HEK293 (cell line): ENCODE data around the gene MAPRE2.
A peak's percentile ranks its signal among the peaks of the same experiment; 100 is the strongest.

ENCODE experiments used
- CTCF ChIA-PET: fragments of 350-600 bp; formaldehyde crosslinking; extraction: SDS; loops from one replicate; lab custom pipeline; 2021; ENCODE audit warnings: antibody characterized with exemption; lab: Yijun Ruan, JAX
- POLR2A ChIA-PET: fragments of 300-600 bp; formaldehyde crosslinking; extraction: SDS; loops from one replicate; lab custom pipeline; 2020; ENCODE audit warnings: antibody characterized with exemption, inconsistent platforms; lab: Yijun Ruan, JAX
- H3K27ac ChIP-seq: fragments of 200-500 bp; sonication (Bioruptor generic); 2 replicates; pipeline ENCODE4 v1.5.1; 2014; ENCODE audit warnings: low read depth, low read length, control low read depth, inconsistent platforms; ENCODE audit errors: extremely low read depth
- H3K36me3 ChIP-seq, 2 experiments: fragments of 200-500 bp in 1 of 2; sonication (Bioruptor generic) in 1 of 2; 1 replicate in 1 of 2; 2 replicates in 1 of 2; pipeline ENCODE4 v1.5.1; 2014 to 2017; ENCODE audit warnings: inconsistent platforms in 2 of 2, low read length in 2 of 2; ENCODE audit not compliant: control insufficient read depth in 2 of 2, insufficient read depth in 1 of 2
- H3K4me1 ChIP-seq: fragments of 200-500 bp; sonication (Bioruptor generic); 2 replicates; pipeline ENCODE4 v1.5.1; 2014; ENCODE audit warnings: mild to moderate bottlenecking, low read length, inconsistent platforms; ENCODE audit not compliant: control insufficient read depth, insufficient read depth
- H3K4me3 ChIP-seq: 2 replicates; pipeline ENCODE4 v1.5.1; 2011; ENCODE audit warnings: low read depth, mild to moderate bottlenecking, control low read depth, low read length, moderate library complexity
- H3K9me3 ChIP-seq: fragments of 200-500 bp; sonication (Bioruptor generic); 2 replicates; pipeline ENCODE4 v1.5.1; 2014; ENCODE audit warnings: low read depth, low read length, inconsistent platforms; ENCODE audit not compliant: control insufficient read depth, insufficient read depth
- ATF2 ChIP-seq: fragments of 450-650 bp; formaldehyde crosslinking; IDR thresholded peaks from 2 replicates; pipeline ENCODE4 v1.5.1; 2016; ENCODE audit warnings: missing biosample characterization, missing genetic modification characterization, low read depth
- GLI4 ChIP-seq: fragments of 450-650 bp; formaldehyde crosslinking; IDR thresholded peaks from 2 replicates; pipeline ENCODE4 v1.5.1; 2016; ENCODE audit warnings: missing biosample characterization, missing genetic modification characterization
- MYNN ChIP-seq: fragments of 450-650 bp; formaldehyde crosslinking; IDR thresholded peaks from 2 replicates; pipeline ENCODE4 v1.5.1; 2016; ENCODE audit warnings: missing biosample characterization, missing genetic modification characterization, borderline replicate concordance
- PRDM4 ChIP-seq: fragments of 450-650 bp; formaldehyde crosslinking; IDR thresholded peaks from 2 replicates; pipeline ENCODE4 v1.5.1; 2017; ENCODE audit warnings: missing biosample characterization, missing genetic modification characterization
- SETDB1 ChIP-seq: IDR thresholded peaks from one replicate; pipeline ENCODE4 v1.6.1; 2017; ENCODE audit warnings: mild to moderate bottlenecking, low read length, moderate library complexity, mixed read lengths; ENCODE audit not compliant: insufficient read length
- TCF7L2 ChIP-seq: IDR thresholded peaks from 2 replicates; pipeline ENCODE4 v1.6.1; 2011; ENCODE audit warnings: low read depth, mild to moderate bottlenecking, inconsistent platforms, low read length, moderate library complexity, borderline replicate concordance
- WT1 ChIP-seq: fragments of 450-650 bp; formaldehyde crosslinking; IDR thresholded peaks from 2 replicates; pipeline ENCODE4 v1.5.1; 2016; ENCODE audit warnings: missing biosample characterization, missing genetic modification characterization
- ZBTB8A ChIP-seq: fragments of 450-650 bp; formaldehyde crosslinking; IDR thresholded peaks from 2 replicates; pipeline ENCODE4 v1.5.1; 2016; ENCODE audit warnings: missing biosample characterization, missing genetic modification characterization
- ZFP37 ChIP-seq: fragments of 450-650 bp; formaldehyde crosslinking; IDR thresholded peaks from 2 replicates; pipeline ENCODE4 v1.5.1; 2016; ENCODE audit warnings: missing biosample characterization, missing genetic modification characterization
- ZFP69B ChIP-seq: fragments of 450-650 bp; formaldehyde crosslinking; IDR thresholded peaks from 2 replicates; pipeline ENCODE4 v1.5.1; 2016; ENCODE audit warnings: missing biosample characterization, missing genetic modification characterization
- ZNF211 ChIP-seq: fragments of 450-650 bp; formaldehyde crosslinking; IDR thresholded peaks from 2 replicates; pipeline ENCODE4 v1.5.1; 2016; ENCODE audit warnings: low read depth, missing biosample characterization, missing genetic modification characterization
- ZNF292 ChIP-seq: fragments of 450-650 bp; formaldehyde crosslinking; IDR thresholded peaks from 2 replicates; pipeline ENCODE4 v1.5.1; 2016; ENCODE audit warnings: low read depth, missing biosample characterization, missing genetic modification characterization, borderline replicate concordance
- ZNF341 ChIP-seq: fragments of 450-650 bp; formaldehyde crosslinking; IDR thresholded peaks from 2 replicates; pipeline ENCODE4; 2016; ENCODE audit warnings: low read depth, missing biosample characterization, missing genetic modification characterization
- ZNF529 ChIP-seq: fragments of 450-650 bp; formaldehyde crosslinking; IDR thresholded peaks from 2 replicates; pipeline ENCODE4 v1.5.1; 2017; ENCODE audit warnings: missing genetic modification characterization, missing biosample characterization; ENCODE audit not compliant: insufficient replicate concordance
- ZNF623 ChIP-seq: fragments of 450-650 bp; formaldehyde crosslinking; IDR thresholded peaks from 2 replicates; pipeline ENCODE4 v1.5.1; 2016; ENCODE audit warnings: missing biosample characterization, missing genetic modification characterization
- ZNF629 ChIP-seq: fragments of 450-650 bp; formaldehyde crosslinking; IDR thresholded peaks from 2 replicates; pipeline ENCODE4 v1.5.1; 2017; ENCODE audit warnings: missing biosample characterization, missing genetic modification characterization
- ZNF658 ChIP-seq: fragments of 450-650 bp; formaldehyde crosslinking; IDR thresholded peaks from 2 replicates; pipeline ENCODE4; 2016; ENCODE audit warnings: missing biosample characterization, missing genetic modification characterization
- ZNF843 ChIP-seq: fragments of 450-650 bp; formaldehyde crosslinking; IDR thresholded peaks from 2 replicates; pipeline ENCODE4 v1.5.1; 2016; ENCODE audit warnings: missing biosample characterization, missing genetic modification characterization
- ZSCAN30 ChIP-seq: fragments of 450-650 bp; IDR thresholded peaks from 2 replicates; pipeline ENCODE4 v1.5.1; 2018; ENCODE audit warnings: missing biosample characterization, mild to moderate bottlenecking, missing genetic modification characterization, moderate library complexity
- ZSCAN4 ChIP-seq: fragments of 450-650 bp; formaldehyde crosslinking; IDR thresholded peaks from 2 replicates; pipeline ENCODE4 v1.5.1; 2017; ENCODE audit warnings: missing biosample characterization, missing genetic modification characterization
- ZXDB ChIP-seq: fragments of 450-650 bp; formaldehyde crosslinking; IDR thresholded peaks from 2 replicates; pipeline ENCODE4 v1.5.1; 2016; ENCODE audit warnings: missing biosample characterization, missing genetic modification characterization
- TF ChIP-seq, protein P1 (sequence below): IDR thresholded peaks from 2 replicates; pipeline ENCODE4 v1.6.1; 2011; ENCODE audit warnings: mild to moderate bottlenecking, low read depth, low read length, borderline replicate concordance
- TF ChIP-seq, protein P2 (sequence below): fragments of 450-650 bp; formaldehyde crosslinking; IDR thresholded peaks from 2 replicates; pipeline ENCODE4 v1.5.1; 2016; ENCODE audit warnings: missing biosample characterization, missing genetic modification characterization

The MAPRE2 gene

GRCh38 chr18:35042389-35043071 lies 1.3 kb downstream of the MAPRE2 start:
- Histone ChIP-seq H3K4me3 (peak overlapping the region; percentile 66), H3K9me3 (no peaks in the 10 kb centered on the region)
- no peak for TF ChIP-seq ZNF658
- peak; percentile 52; the same call in 1 of the 2 replicates for TF ChIP-seq ZXDB (tag by site-specific recombination)
- peak; percentile 41; the same call in 1 of the 2 replicates for TF ChIP-seq ZNF843
- TF ChIP-seq ATF2 (tag by site-specific recombination) = 0 out of 2 replicates have a peak, but pooled peaks have one; percentile 14
- 0 out of 2 replicates have a peak, but pooled peaks have one; percentile 13 for TF ChIP-seq ZNF629 (tag by site-specific recombination)
- TF ChIP-seq, all 188 proteins: peak for 4
- POLR2A ChIA-PET = interaction anchor here (0.9 to 2.4 kb wide), 4 partner anchors 8 to 64 kb away, joined by 4 to 18 read pairs (median 12); no protein-coding TSS in a partner anchor
- CTCF ChIA-PET = interaction anchor here (0.6 to 1.1 kb wide), 5 partner anchors 9 to 321 kb away, joined by 3 to 5 read pairs (median 3); no protein-coding TSS in a partner anchor
- H3K4me1 ChIP-seq = 0 out of 2 replicates have a peak, but pooled peaks cover 2% of the 10 kb centered on the region
- H3K27ac ChIP-seq = no peak overlapping the region; the same call in 1 of the 2 replicates
- H3K36me3 ChIP-seq = no peaks in the 10 kb centered on the region

DNA sequence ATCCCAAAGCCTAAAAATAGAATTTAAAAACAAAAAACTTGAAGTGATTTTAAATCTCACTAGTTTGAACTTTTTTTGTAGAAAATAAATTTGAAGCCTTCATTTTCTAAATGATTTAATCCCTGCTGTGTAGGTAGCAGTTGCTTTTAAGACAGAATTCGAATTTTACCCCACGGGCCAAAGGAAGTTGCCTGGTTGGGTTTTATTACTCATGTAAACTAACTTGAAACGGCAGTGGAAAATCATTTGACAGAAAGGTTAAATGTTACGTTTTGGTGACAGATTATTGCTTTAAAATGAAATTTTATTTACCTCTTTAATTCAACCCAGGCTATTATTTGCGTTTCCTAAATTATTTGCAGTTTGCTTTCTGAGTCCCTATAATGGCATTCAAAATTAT lies 2.0 kb downstream of the MAPRE2 start:
- Histone ChIP-seq H3K9me3 (no peaks in the 10 kb centered on the region), H3K27ac (no peak overlapping the region), H3K4me1 (0 out of 2 replicates have a peak, but pooled peaks cover 2% of the 10 kb centered on the region), H3K36me3 (peaks cover 0 to 3% of the 10 kb centered on the region in 2 experiments; a peak in 1 of 3 replicates), H3K4me3 (no peak overlapping the region)
- CTCF ChIA-PET = no interaction called here
- POLR2A ChIA-PET = interaction anchor here (0.9 to 2.4 kb wide), 2 partner anchors 8 to 65 kb away, joined by 4 to 18 read pairs; no protein-coding TSS in a partner anchor
- TF ChIP-seq ZFP69B (tag by site-specific recombination) (no peak), ZNF623 (tag by site-specific recombination) (no peak), ZNF211 (tag by site-specific recombination) (no peak), PRDM4 (tag by site-specific recombination) (0 out of 2 replicates have a peak, but pooled peaks have one; percentile 14), MYNN (tag by site-specific recombination) (no peak)

GRCh38 chr18:35045121-35045520 lies 3.9 kb downstream of the MAPRE2 start:
- POLR2A ChIA-PET = interaction anchor here (0.6 kb wide), 1 partner anchor 303 kb away, joined by 6 read pairs; no protein-coding TSS in a partner anchor
- CTCF ChIA-PET = no interaction called here
- no peak overlapping the region for H3K27ac ChIP-seq
- peaks cover 5% of the 10 kb centered on the region for H3K4me1 ChIP-seq
- H3K36me3 ChIP-seq = peaks cover 0 to 3% of the 10 kb centered on the region in 2 experiments; a peak in 1 of 3 replicates
- no peak overlapping the region for H3K4me3 ChIP-seq
- H3K9me3 ChIP-seq = no peaks in the 10 kb centered on the region
- TF ChIP-seq WT1 (no peak), ZNF529 (tag by site-specific recombination) (no peak), SETDB1 (no peak), ZSCAN30 (tag by site-specific recombination) (no peak), ZSCAN4 (tag by site-specific recombination) (no peak), ZNF292 (tag by site-specific recombination) (no peak), GLI4 (no peak), ZFP37 (tag by site-specific recombination) (no peak), TCF7L2 (no peak), ZNF341 (tag by site-specific recombination) (no peak), ZBTB8A (tag by site-specific recombination) (no peak)
- TF ChIP-seq, protein P1, sequence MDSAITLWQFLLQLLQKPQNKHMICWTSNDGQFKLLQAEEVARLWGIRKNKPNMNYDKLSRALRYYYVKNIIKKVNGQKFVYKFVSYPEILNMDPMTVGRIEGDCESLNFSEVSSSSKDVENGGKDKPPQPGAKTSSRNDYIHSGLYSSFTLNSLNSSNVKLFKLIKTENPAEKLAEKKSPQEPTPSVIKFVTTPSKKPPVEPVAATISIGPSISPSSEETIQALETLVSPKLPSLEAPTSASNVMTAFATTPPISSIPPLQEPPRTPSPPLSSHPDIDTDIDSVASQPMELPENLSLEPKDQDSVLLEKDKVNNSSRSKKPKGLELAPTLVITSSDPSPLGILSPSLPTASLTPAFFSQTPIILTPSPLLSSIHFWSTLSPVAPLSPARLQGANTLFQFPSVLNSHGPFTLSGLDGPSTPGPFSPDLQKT = no peak
- TF ChIP-seq, protein P2, sequence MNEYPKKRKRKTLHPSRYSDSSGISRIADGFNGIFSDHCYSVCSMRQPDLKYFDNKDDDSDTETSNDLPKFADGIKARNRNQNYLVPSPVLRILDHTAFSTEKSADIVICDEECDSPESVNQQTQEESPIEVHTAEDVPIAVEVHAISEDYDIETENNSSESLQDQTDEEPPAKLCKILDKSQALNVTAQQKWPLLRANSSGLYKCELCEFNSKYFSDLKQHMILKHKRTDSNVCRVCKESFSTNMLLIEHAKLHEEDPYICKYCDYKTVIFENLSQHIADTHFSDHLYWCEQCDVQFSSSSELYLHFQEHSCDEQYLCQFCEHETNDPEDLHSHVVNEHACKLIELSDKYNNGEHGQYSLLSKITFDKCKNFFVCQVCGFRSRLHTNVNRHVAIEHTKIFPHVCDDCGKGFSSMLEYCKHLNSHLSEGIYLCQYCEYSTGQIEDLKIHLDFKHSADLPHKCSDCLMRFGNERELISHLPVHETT (tag by site-specific recombination) = no peak
